Thyroid gland (tissue), 4 donors: Measurements from ENCODE around the gene MYH14.

Source experiments
- CTCF ChIP-seq, 6 experiments: fragments of 200-600 bp in 3 of 6; fragments of 450-650 bp in 3 of 6; sonication (generic) in 3 of 6; IDR thresholded peaks; one replicate each; pipeline ENCODE4 v1.5.1; 2016 to 2019; ENCODE audit warnings: antibody characterized with exemption in 6 of 6, mild to moderate bottlenecking in 2 of 6, inconsistent platforms in 1 of 6, moderate library complexity in 1 of 6
- POLR2A ChIP-seq, 2 donors: fragments of 450-650 bp; IDR thresholded peaks; one replicate each; pipeline ENCODE4 v1.6.1; 2017; ENCODE audit warnings: antibody characterized with exemption in 2 of 2, mild to moderate bottlenecking in 2 of 2, moderate library complexity in 1 of 2

- TF ChIP-seq POLR2A (IDR thresholded peaks at IDR 0.05) (no peak), CTCF (IDR thresholded peaks at IDR 0.05) (no peak)
Measured at GRCh38 chr19:50171752-50172151, 31.7 kb upstream of the MYH14 start.
